A549 (cell line): ENCODE data around the gene FGFR3. TPM values are rescaled to one million over a fixed set of nuclear protein-coding genes. Genes with fewer than 3 reads are reported as not detected.
A peak's percentile ranks its signal among the peaks of the same experiment; 100 is the strongest.

Experiments
- ATAC-seq, 2 experiments: fragments of 200-7000 bp in 1 of 2; fragments of >200 bp in 1 of 2; cut with Nextera tagmentation in 1 of 2; cut with Tn5 transposase in 1 of 2; 3 replicates each; pipeline versions ENCODE4 v1.8.0 to v1.9.1; 2018 to 2020; ENCODE audit warnings: mild to moderate bottlenecking in 1 of 2, moderate library complexity in 1 of 2
- CTCF ChIA-PET: fragments of 300-600 bp; sonication (Branson Sonifier 250); formaldehyde crosslinking; extraction: SDS; loops from one replicate; lab custom pipeline; 2021; ENCODE audit warnings: antibody characterized with exemption, inconsistent platforms; lab: Yijun Ruan, JAX
- POLR2A ChIA-PET: fragments of 350-600 bp; formaldehyde crosslinking; extraction: SDS; loops from one replicate; lab custom pipeline; 2021; ENCODE audit warnings: antibody characterized with exemption, inconsistent platforms; lab: Yijun Ruan, JAX
- DNase-seq, 2 experiments: peaks; one replicate each; pipeline versions ENCODE4 v3.0.0 to v3.0.0-alpha.2; 2011 to 2016; ENCODE audit warnings: low read depth in 1 of 2, low spot score in 1 of 2
- FAIRE-seq: peaks from 2 replicates; lab custom pipeline; 2011; peaks lifted over from hg19 to GRCh38; lab: Jason Lieb, UNC
- H3K27ac ChIP-seq, 2 experiments: fragments of >200 bp; sonication (Bioruptor Twin); formaldehyde crosslinking; 3 replicates each; pipeline ENCODE4 v1.5.1; 2016 to 2017
- H3K4me1 ChIP-seq: fragments of >200 bp; sonication (Bioruptor Twin); formaldehyde crosslinking; 3 replicates; pipeline ENCODE4 v1.6.1; 2016
- H3K4me2 ChIP-seq: fragments of >200 bp; sonication (Bioruptor Twin); formaldehyde crosslinking; 3 replicates; pipeline ENCODE4 v1.6.1; 2016
- H3K4me3 ChIP-seq: fragments of >200 bp; sonication (Bioruptor Twin); formaldehyde crosslinking; 3 replicates; pipeline ENCODE4 v1.5.1; 2016
- H3K9me3 ChIP-seq: fragments of >200 bp; sonication (Bioruptor Twin); formaldehyde crosslinking; 3 replicates; pipeline ENCODE4 v1.6.1; 2016
- CHD2 ChIP-seq: fragments of 150-350 bp; IDR thresholded peaks from 2 replicates; pipeline ENCODE4 v1.6.1; 2014; ENCODE audit warnings: low read length; ENCODE audit not compliant: partially characterized antibody
- EHF ChIP-seq: fragments of 250-450 bp; sonication (Bioruptor Pico); IDR thresholded peaks from 2 replicates; pipeline ENCODE4 v1.5.0; 2020; ENCODE audit warnings: mild to moderate bottlenecking
- EHMT2 ChIP-seq: fragments of 200-600 bp; sonication (generic); IDR thresholded peaks from 2 replicates; pipeline ENCODE4 v1.6.1; 2016; ENCODE audit warnings: antibody characterized with exemption, low read depth, mild to moderate bottlenecking, moderate library complexity
- EP300 ChIP-seq, 2 experiments: fragments of >200 bp; sonication (Bioruptor Twin); formaldehyde crosslinking; IDR thresholded peaks; 2 replicates in 1 of 2; 3 replicates in 1 of 2; pipeline ENCODE4 v1.6.1; 2016 to 2017
- FOSL2 ChIP-seq, 2 experiments: fragments of 450-650 bp in 1 of 2; fragments of >200 bp in 1 of 2; sonication (Bioruptor Twin) in 1 of 2; formaldehyde crosslinking; IDR thresholded peaks; 2 replicates each; pipeline versions ENCODE4 v1.5.0 to v1.6.1; 2016 to 2020; ENCODE audit warnings: mild to moderate bottlenecking in 1 of 2, moderate library complexity in 1 of 2
- FOXS1 ChIP-seq: fragments of 250-450 bp; sonication (Bioruptor Pico); IDR thresholded peaks from 2 replicates; pipeline ENCODE4 v1.5.0; 2020; ENCODE audit warnings: mild to moderate bottlenecking, moderate library complexity
- GATA3 ChIP-seq: IDR thresholded peaks from 2 replicates; pipeline ENCODE4 v1.6.1; 2012; ENCODE audit warnings: borderline replicate concordance
- HDAC2 ChIP-seq: fragments of 200-600 bp; sonication (generic); IDR thresholded peaks from 2 replicates; pipeline ENCODE4 v1.6.1; 2016
- HOXA7 ChIP-seq: fragments of 250-450 bp; sonication (Bioruptor Pico); IDR thresholded peaks from 2 replicates; pipeline ENCODE4 v1.5.0; 2020; ENCODE audit warnings: mild to moderate bottlenecking, moderate library complexity
- HOXB13 ChIP-seq: fragments of 250-450 bp; sonication (Bioruptor Pico); IDR thresholded peaks from 2 replicates; pipeline ENCODE4 v1.5.0; 2020; ENCODE audit warnings: low read depth, mild to moderate bottlenecking, moderate library complexity
- HOXB5 ChIP-seq: fragments of 250-450 bp; sonication (Bioruptor Pico); IDR thresholded peaks from 2 replicates; pipeline ENCODE4 v1.5.0; 2020; ENCODE audit warnings: mild to moderate bottlenecking, moderate library complexity
- JUNB ChIP-seq: fragments of >200 bp; sonication (Bioruptor Twin); formaldehyde crosslinking; IDR thresholded peaks from 2 replicates; pipeline ENCODE4 v1.6.1; 2016
- MAX ChIP-seq: IDR thresholded peaks from 2 replicates; pipeline ENCODE4 v1.6.1; 2012
- MYC ChIP-seq: IDR thresholded peaks from 2 replicates; pipeline ENCODE4 v1.6.1; 2012; ENCODE audit warnings: mild to moderate bottlenecking, inconsistent platforms, low read length, improper control_type of control experiment, borderline replicate concordance
- NPAS2 ChIP-seq: fragments of 250-450 bp; sonication (Bioruptor Pico); IDR thresholded peaks from 2 replicates; pipeline ENCODE4 v1.8.0; 2022; ENCODE audit warnings: mild to moderate bottlenecking, moderate library complexity, borderline replicate concordance
- PHF8 ChIP-seq: fragments of 200-600 bp; sonication (generic); IDR thresholded peaks from 2 replicates; pipeline ENCODE4 v1.6.1; 2016; ENCODE audit warnings: low read depth, mild to moderate bottlenecking, antibody characterized with exemption, moderate library complexity, borderline replicate concordance
- RARB ChIP-seq: fragments of 250-450 bp; sonication (Bioruptor Pico); IDR thresholded peaks from 2 replicates; pipeline ENCODE4 v1.8.0; 2021; ENCODE audit warnings: mild to moderate bottlenecking, moderate library complexity
- RCOR1 ChIP-seq: fragments of 150-350 bp; IDR thresholded peaks from 2 replicates; pipeline ENCODE4 v1.6.1; 2014; ENCODE audit warnings: antibody characterized with exemption, low read length, low read depth
- RFX5 ChIP-seq: fragments of 450-650 bp; IDR thresholded peaks from 2 replicates; pipeline ENCODE4 v1.7.1; 2014; ENCODE audit warnings: antibody characterized with exemption, mild to moderate bottlenecking, moderate library complexity
- TP53 ChIP-seq: fragments of 250-450 bp; sonication (Bioruptor Pico); IDR thresholded peaks from 2 replicates; pipeline ENCODE4 v1.5.0; 2021; ENCODE audit warnings: mild to moderate bottlenecking, moderate library complexity
- WGBS: methylation state at CpG from one replicate; pipeline ENCODE4 v1.1.6; 2017; ENCODE audit errors: missing lambda C conversion rate; 5-methylcytosine and 5-hydroxymethylcytosine counted together
- polyA plus RNA-seq, 4 experiments: library from polyadenylated mRNA; depleted of rRNA in 3 of 4; stranded (reverse); fragments of >200 nt; fragmentation: RNase III in 1 of 4; extraction: RNeasy Plus Mini Kit Qiagen cat#74134 plus additional on column Dnase treatment in 1 of 4; gene quantifications; 2 replicates in 3 of 4; 3 replicates in 1 of 4; pipeline ENCODE4 v1.2.3, GENCODE V29; 2011 to 2017
- TF ChIP-seq, protein P1 (sequence below): fragments of 250-450 bp; sonication (Bioruptor Pico); IDR thresholded peaks from 2 replicates; pipeline ENCODE4 v1.5.0; 2020; ENCODE audit warnings: low read depth, mild to moderate bottlenecking, moderate library complexity
- TF ChIP-seq, protein P2 (sequence below): fragments of 250-450 bp; sonication (Bioruptor Pico); IDR thresholded peaks from 2 replicates; pipeline ENCODE4 v1.5.0; 2021; ENCODE audit warnings: mild to moderate bottlenecking, moderate library complexity, borderline replicate concordance
- TF ChIP-seq, protein P3 (sequence below): fragments of 200-600 bp; sonication (generic); IDR thresholded peaks from 2 replicates; pipeline ENCODE4 v1.6.1; 2016; ENCODE audit warnings: antibody characterized with exemption, mild to moderate bottlenecking, moderate library complexity
- TF ChIP-seq, protein P4 (sequence below): fragments of 450-650 bp; IDR thresholded peaks from 2 replicates; pipeline ENCODE4 v1.6.1; 2014; ENCODE audit warnings: antibody characterized with exemption

Gene FGFR3
- polyA plus RNA-seq, 2 of the 4 experiments (the other 2 are of a cell fraction): 1.9 to 4.8 TPM

GRCh38 chr4:1783970-1784369 lies 9.1 kb upstream of the FGFR3 start (continued):
- TF ChIP-seq FOXS1 (CRISPR knock-in tag) (no peak), MAX (no peak)

DNA sequence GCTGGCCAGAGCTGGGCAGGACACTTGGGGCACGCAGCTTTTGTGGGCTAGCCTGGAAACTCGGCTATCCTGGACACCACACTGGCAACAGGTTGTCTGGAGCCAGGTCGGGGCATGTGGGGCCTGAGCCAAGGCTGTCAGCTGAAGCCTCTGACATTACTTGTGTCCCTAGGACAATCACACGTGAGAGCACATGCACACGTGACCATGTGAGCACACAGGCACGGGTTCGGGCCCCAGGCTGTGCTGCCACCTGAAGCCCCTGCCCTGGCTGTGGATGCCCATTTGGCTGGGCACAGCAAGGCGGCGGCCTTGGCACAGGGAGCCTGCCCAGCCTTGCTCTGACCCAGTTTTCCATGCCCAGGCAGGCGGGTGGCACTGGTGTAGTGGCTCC lies 8.7 kb upstream of the FGFR3 start:
- no peak for ATAC-seq
- no peaks in the 10 kb centered on the region for H3K9me3 ChIP-seq
- H3K4me3 ChIP-seq: no peak overlapping the region
- no peak overlapping the region for H3K4me2 ChIP-seq
- ChIA-PET CTCF (interaction anchor here (1.2 to 3.7 kb wide), 4 partner anchors 10 to 25 kb away, joined by 3 to 12 read pairs (median 4); no protein-coding TSS in a partner anchor), POLR2A (no interaction called here)
- 81% methylated on average over 6 of the region's 10 CpGs for WGBS
- no peak overlapping the region for H3K27ac ChIP-seq
- no peaks in the 10 kb centered on the region for H3K4me1 ChIP-seq
- TF ChIP-seq MYC (no peak), EP300 (IDR thresholded peaks at IDR 0.05) (no peak), GATA3 (no peak), TP53 (no peak), RARB (no peak), HOXB5 (CRISPR knock-in tag) (no peak), RFX5 (no peak), HOXA7 (CRISPR knock-in tag) (no peak), JUNB (no peak), PHF8 (no peak), HDAC2 (no peak), FOSL2 (IDR thresholded peaks at IDR 0.05) (no peak), FOSL2 (CRISPR knock-in tag; IDR thresholded peaks at IDR 0.05) (no peak), HOXB13 (no peak), MAX (no peak)
- TF ChIP-seq, protein P1, sequence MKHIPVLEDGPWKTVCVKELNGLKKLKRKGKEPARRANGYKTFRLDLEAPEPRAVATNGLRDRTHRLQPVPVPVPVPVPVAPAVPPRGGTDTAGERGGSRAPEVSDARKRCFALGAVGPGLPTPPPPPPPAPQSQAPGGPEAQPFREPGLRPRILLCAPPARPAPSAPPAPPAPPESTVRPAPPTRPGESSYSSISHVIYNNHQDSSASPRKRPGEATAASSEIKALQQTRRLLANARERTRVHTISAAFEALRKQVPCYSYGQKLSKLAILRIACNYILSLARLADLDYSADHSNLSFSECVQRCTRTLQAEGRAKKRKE (CRISPR knock-in tag): no peak
- TF ChIP-seq, protein P2, sequence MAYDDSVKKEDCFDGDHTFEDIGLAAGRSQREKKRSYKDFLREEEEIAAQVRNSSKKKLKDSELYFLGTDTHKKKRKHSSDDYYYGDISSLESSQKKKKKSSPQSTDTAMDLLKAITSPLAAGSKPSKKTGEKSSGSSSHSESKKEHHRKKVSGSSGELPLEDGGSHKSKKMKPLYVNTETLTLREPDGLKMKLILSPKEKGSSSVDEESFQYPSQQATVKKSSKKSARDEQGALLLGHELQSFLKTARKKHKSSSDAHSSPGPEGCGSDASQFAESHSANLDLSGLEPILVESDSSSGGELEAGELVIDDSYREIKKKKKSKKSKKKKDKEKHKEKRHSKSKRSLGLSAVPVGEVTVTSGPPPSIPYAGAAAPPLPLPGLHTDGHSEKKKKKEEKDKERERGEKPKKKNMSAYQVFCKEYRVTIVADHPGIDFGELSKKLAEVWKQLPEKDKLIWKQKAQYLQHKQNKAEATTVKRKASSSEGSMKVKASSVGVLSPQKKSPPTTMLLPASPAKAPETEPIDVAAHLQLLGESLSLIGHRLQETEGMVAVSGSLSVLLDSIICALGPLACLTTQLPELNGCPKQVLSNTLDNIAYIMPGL: no peak
- TF ChIP-seq, all 56 proteins: peak for 0
- FAIRE-seq: no peak
- DNase-seq: no peak

DNA sequence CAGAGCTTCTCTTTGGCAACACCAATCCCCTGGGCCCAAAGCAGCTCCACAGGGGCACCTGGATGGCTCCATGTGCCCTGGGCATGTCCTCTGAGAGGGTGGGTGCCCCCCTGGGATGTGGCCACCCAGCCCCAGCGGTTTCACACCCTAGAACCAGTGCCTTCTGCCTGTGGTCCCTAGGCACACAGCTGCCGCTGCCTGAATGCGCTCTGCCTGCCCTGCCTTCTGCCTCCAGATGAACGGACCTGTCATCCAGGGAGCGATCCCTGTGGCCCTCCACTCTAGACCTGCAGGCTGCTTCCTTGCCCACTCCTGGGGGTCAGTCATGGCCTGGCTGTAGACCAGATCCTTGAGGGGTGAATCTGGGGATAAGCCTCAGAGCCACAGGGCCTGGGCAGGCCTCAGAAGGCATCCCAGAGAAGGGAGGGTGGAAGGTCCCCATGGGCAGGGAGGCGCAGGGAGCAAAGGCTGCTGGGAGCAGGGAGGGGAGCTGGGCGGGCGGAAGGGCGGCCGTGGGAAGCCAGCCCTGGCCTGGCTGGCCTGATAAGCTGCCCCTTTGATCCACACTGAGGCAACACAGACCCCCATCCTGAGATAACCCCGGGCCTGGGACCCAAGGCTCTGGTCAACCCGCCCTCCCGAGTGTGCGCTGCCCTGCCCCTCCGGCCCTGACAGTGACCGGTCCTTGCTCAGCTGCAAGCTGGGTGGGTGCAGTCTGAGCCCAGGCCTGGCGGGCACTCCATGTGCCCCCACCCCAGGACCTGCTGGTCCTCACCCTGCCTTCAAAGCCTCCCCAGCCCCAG lies 8.1 kb upstream of the FGFR3 start:
- 50% methylated on average over 1 of the region's 17 CpGs for WGBS
- POLR2A ChIA-PET: no interaction called here
- Histone ChIP-seq H3K4me3 (no peak overlapping the region), H3K4me2 (no peak overlapping the region), H3K4me1 (no peaks in the 10 kb centered on the region), H3K9me3 (no peaks in the 10 kb centered on the region), H3K27ac (no peak overlapping the region)
- ATAC-seq (peak in 1 of 2 experiments; percentile 25; a peak in 2 of 6 replicates), FAIRE-seq (no peak), DNase-seq (no peak)
- CTCF ChIA-PET: interaction anchor here (1.0 to 3.7 kb wide), 5 partner anchors 10 to 37 kb away, joined by 3 to 12 read pairs (median 4); no protein-coding TSS in a partner anchor
- TF ChIP-seq HOXB5 (CRISPR knock-in tag): no peak
- no peak for TF ChIP-seq HOXB13

DNA sequence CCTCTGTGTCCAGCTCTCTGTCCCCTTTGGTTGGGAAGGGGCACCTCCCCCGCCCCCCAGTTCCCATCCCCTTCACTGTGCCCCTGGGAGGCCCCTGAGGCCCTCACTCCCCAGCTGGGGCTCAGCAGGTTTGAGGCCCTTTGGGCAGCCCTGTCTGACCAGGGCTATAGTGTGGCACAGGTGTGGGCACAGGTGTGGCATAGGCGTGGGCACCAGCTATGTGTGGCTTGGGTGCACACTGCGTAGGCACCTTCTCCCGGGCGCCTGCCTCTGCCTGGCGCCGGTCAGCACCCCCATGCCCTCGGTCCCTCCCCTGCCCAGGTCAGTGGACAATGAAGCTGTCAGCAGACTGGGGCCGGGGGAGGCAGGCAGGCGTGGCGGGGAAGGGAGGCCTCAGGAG lies 7.5 kb upstream of the FGFR3 start:
- CTCF ChIA-PET: interaction anchor here (0.8 to 3.7 kb wide), 5 partner anchors 8 to 37 kb away, joined by 3 to 12 read pairs (median 3); no protein-coding TSS in a partner anchor
- POLR2A ChIA-PET: no interaction called here
- no peak for TF ChIP-seq RCOR1
- no peak for TF ChIP-seq EHF (CRISPR knock-in tag)
- no peak for TF ChIP-seq NPAS2 (CRISPR knock-in tag)
- TF ChIP-seq EHMT2: no peak
- no peak for TF ChIP-seq CHD2
- TF ChIP-seq, protein P3, sequence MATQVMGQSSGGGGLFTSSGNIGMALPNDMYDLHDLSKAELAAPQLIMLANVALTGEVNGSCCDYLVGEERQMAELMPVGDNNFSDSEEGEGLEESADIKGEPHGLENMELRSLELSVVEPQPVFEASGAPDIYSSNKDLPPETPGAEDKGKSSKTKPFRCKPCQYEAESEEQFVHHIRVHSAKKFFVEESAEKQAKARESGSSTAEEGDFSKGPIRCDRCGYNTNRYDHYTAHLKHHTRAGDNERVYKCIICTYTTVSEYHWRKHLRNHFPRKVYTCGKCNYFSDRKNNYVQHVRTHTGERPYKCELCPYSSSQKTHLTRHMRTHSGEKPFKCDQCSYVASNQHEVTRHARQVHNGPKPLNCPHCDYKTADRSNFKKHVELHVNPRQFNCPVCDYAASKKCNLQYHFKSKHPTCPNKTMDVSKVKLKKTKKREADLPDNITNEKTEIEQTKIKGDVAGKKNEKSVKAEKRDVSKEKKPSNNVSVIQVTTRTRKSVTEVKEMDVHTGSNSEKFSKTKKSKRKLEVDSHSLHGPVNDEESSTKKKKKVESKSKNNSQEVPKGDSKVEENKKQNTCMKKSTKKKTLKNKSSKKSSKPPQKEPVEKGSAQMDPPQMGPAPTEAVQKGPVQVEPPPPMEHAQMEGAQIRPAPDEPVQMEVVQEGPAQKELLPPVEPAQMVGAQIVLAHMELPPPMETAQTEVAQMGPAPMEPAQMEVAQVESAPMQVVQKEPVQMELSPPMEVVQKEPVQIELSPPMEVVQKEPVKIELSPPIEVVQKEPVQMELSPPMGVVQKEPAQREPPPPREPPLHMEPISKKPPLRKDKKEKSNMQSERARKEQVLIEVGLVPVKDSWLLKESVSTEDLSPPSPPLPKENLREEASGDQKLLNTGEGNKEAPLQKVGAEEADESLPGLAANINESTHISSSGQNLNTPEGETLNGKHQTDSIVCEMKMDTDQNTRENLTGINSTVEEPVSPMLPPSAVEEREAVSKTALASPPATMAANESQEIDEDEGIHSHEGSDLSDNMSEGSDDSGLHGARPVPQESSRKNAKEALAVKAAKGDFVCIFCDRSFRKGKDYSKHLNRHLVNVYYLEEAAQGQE: no peak
- no peak for TF ChIP-seq RARB
- TF ChIP-seq, protein P4, sequence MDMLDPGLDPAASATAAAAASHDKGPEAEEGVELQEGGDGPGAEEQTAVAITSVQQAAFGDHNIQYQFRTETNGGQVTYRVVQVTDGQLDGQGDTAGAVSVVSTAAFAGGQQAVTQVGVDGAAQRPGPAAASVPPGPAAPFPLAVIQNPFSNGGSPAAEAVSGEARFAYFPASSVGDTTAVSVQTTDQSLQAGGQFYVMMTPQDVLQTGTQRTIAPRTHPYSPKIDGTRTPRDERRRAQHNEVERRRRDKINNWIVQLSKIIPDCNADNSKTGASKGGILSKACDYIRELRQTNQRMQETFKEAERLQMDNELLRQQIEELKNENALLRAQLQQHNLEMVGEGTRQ: no peak

More for the DNA sequence above, 7.5 kb upstream of the FGFR3 start:
- no peak for DNase-seq
- Histone ChIP-seq H3K4me1 (no peaks in the 10 kb centered on the region), H3K27ac (no peak overlapping the region), H3K9me3 (no peaks in the 10 kb centered on the region), H3K4me2 (no peak overlapping the region), H3K4me3 (no peak overlapping the region)
- no peak for FAIRE-seq
- WGBS: 90% methylated on average over 2 of the region's 11 CpGs
- ATAC-seq: no peak
